Measurements from ENCODE around the gene PIAS1.

DNA sequence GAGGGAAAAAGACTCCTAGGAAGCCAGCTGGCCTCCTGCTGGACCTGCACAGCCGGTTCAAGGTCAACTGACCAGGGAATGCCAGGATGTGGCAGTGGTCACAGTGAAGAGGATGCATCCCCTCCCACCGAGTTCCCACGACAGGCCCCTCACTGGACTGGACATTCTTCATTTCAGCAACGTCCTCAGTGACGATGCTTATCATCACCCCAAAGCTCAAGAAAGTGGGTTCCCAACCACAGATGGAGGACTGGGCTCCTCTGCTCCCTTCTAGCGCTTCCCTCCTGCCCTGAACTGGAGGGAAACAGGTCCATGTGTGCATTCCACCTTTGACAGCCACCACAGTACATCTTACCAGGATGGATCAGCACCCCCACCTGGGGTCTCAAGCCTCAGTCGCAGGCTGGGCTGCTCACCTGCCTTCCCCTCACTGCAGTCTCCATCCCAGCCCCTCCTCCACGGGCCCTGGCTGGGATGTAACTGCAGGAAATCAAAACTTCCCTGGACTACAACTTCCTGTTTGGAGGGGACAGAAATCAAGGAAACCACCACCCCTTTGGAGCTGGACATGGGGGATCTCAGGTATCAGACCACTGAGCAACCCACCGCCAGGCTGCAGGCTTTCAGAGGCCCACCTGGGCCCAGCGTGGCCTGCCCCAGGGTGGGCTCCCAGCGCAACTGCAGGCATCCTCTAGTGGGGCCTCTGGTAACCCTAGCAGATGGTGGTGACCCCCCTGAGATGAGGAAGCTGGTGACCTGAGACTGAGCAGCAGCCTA is 143.7 kb downstream of the PIAS1 start:
- TF ChIP-seq, protein P1, sequence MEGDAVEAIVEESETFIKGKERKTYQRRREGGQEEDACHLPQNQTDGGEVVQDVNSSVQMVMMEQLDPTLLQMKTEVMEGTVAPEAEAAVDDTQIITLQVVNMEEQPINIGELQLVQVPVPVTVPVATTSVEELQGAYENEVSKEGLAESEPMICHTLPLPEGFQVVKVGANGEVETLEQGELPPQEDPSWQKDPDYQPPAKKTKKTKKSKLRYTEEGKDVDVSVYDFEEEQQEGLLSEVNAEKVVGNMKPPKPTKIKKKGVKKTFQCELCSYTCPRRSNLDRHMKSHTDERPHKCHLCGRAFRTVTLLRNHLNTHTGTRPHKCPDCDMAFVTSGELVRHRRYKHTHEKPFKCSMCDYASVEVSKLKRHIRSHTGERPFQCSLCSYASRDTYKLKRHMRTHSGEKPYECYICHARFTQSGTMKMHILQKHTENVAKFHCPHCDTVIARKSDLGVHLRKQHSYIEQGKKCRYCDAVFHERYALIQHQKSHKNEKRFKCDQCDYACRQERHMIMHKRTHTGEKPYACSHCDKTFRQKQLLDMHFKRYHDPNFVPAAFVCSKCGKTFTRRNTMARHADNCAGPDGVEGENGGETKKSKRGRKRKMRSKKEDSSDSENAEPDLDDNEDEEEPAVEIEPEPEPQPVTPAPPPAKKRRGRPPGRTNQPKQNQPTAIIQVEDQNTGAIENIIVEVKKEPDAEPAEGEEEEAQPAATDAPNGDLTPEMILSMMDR (IDR thresholded peaks at IDR 0.05) = no peak
- TF ChIP-seq POLR2A (IDR thresholded peaks at IDR 0.05) = no peak
